GM06990 (cell line): ENCODE measurements around the gene IER3.

ENCODE experiments used
- DNase-seq: peaks from one replicate; pipeline ENCODE4 v3.0.0-alpha.2; 2011; ENCODE audit not compliant: insufficient read length; ENCODE audit errors: extremely low read depth
- H3K27me3 ChIP-seq: replicated peaks from 2 replicates; pipeline ENCODE4 v1.6.0; 2011; ENCODE audit warnings: low read length; ENCODE audit not compliant: control insufficient read depth, insufficient read depth
- H3K36me3 ChIP-seq: 2 replicates; pipeline ENCODE4 v1.5.1; 2011; ENCODE audit warnings: low read length; ENCODE audit not compliant: control insufficient read depth, insufficient read depth
- H3K4me3 ChIP-seq: replicated peaks from 2 replicates; pipeline ENCODE4 v1.5.1; 2011; ENCODE audit warnings: low read depth, mild to moderate bottlenecking, control low read depth, low read length
- TF ChIP-seq, protein P1 (sequence below): IDR thresholded peaks from 2 replicates; pipeline ENCODE4 v1.5.1; 2011; ENCODE audit warnings: low read length, control low read depth, mild to moderate bottlenecking, inconsistent platforms; ENCODE audit not compliant: insufficient read depth, poor library complexity, severe bottlenecking

The IER3 gene

GRCh38 chr6:30740540-30740870 lies 3.8 kb downstream of the IER3 start:
- Histone ChIP-seq H3K36me3 (peaks cover 11% of the 10 kb centered on the region), H3K4me3 (no peak overlapping the region), H3K27me3 (no peaks in the 10 kb centered on the region)
- no peak for DNase-seq
- TF ChIP-seq, protein P1, sequence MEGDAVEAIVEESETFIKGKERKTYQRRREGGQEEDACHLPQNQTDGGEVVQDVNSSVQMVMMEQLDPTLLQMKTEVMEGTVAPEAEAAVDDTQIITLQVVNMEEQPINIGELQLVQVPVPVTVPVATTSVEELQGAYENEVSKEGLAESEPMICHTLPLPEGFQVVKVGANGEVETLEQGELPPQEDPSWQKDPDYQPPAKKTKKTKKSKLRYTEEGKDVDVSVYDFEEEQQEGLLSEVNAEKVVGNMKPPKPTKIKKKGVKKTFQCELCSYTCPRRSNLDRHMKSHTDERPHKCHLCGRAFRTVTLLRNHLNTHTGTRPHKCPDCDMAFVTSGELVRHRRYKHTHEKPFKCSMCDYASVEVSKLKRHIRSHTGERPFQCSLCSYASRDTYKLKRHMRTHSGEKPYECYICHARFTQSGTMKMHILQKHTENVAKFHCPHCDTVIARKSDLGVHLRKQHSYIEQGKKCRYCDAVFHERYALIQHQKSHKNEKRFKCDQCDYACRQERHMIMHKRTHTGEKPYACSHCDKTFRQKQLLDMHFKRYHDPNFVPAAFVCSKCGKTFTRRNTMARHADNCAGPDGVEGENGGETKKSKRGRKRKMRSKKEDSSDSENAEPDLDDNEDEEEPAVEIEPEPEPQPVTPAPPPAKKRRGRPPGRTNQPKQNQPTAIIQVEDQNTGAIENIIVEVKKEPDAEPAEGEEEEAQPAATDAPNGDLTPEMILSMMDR: no peak

- Histone ChIP-seq H3K36me3 (peaks cover 12% of the 10 kb centered on the region), H3K27me3 (no peaks in the 10 kb centered on the region), H3K4me3 (no peak overlapping the region)
- TF ChIP-seq, protein P1: no peak
- DNase-seq: no peak
Measured at GRCh38 chr6:30738532-30738931, 5.8 kb downstream of the IER3 start.

GRCh38 chr6:30735668-30736314 lies 8.6 kb downstream of the IER3 start:
- peak; percentile 65 for DNase-seq
- Histone ChIP-seq H3K27me3 (no peaks in the 10 kb centered on the region), H3K36me3 (peaks cover 14% of the 10 kb centered on the region), H3K4me3 (no peak overlapping the region)
- TF ChIP-seq, protein P1: no peak

DNA sequence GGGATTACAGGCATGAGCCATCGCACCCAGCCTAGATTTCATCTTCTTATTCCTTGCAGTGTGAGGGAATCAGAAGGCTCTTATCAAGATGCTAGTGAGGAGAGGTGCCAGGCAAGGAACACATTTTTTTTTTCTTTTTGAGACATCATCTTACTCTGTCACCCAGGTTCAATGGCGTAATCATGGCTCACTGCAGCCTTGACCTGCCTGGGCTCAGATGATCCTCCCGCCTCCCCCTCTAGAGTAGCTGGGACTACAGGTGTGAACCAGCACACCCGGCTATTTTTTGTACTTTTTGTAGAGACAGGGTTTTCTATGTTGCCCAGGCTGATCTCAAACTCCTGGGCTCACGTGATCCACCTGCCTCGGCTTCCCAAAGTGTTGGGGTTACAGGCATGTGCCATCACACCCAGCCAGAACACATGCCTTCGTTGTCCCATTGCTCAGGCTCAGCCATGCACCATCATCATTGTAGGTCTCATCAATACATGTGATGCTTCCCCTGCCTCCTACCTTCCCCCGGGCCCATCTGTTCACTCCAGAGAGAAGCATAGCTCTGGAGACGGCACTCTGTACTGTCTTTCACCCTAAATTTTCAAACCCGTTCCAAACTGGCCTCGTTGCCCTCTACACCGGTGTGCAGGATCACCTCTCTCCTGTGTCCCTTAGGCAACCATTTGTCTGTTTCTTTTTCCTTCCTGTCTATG lies 12.0 kb downstream of the IER3 start:
- TF ChIP-seq, protein P1: no peak
- H3K4me3 ChIP-seq: no peak overlapping the region
- no peak for DNase-seq
- no peaks in the 10 kb centered on the region for H3K27me3 ChIP-seq
- peaks cover 14% of the 10 kb centered on the region for H3K36me3 ChIP-seq

GRCh38 chr6:30730601-30731435 lies 13.5 kb downstream of the IER3 start:
- peaks cover 17% of the 10 kb centered on the region for H3K36me3 ChIP-seq
- peak; percentile 87 for DNase-seq
- H3K27me3 ChIP-seq: no peaks in the 10 kb centered on the region
- TF ChIP-seq, protein P1: peak; percentile 88
- no peak overlapping the region for H3K4me3 ChIP-seq
